H9 (cell line): ENCODE data around the gene ZC3H12D. TPM values are rescaled to one million over a fixed set of nuclear protein-coding genes. Genes with fewer than 3 reads are reported as not detected.
A peak's percentile ranks its signal among the peaks of the same experiment; 100 is the strongest.

ENCODE experiments used
- DNase-seq: peaks from one replicate; pipeline ENCODE4 v3.0.0-alpha.2; 2017
- H2AFZ ChIP-seq: one replicate; pipeline ENCODE4 v1.6.1; 2013; ENCODE audit warnings: mild to moderate bottlenecking, low read length, control low read depth, moderate library complexity
- H2AK5ac ChIP-seq: 2 replicates; pipeline ENCODE4 v1.6.1; 2013; ENCODE audit warnings: low read length, control low read depth, mixed read lengths; ENCODE audit not compliant: insufficient read length
- H2BK120ac ChIP-seq: one replicate; pipeline ENCODE4 v1.6.1; 2013; ENCODE audit warnings: low read depth, mild to moderate bottlenecking, low read length, control low read depth, inconsistent platforms; ENCODE audit not compliant: poor library complexity, severe bottlenecking
- H2BK12ac ChIP-seq: 2 replicates; pipeline ENCODE4 v1.6.1; 2013; ENCODE audit warnings: low read length, control low read depth, mixed read lengths, low read depth; ENCODE audit not compliant: insufficient read length
- H2BK15ac ChIP-seq: 2 replicates; pipeline ENCODE4 v1.6.1; 2013; ENCODE audit warnings: low read depth, low read length, control low read depth
- H2BK20ac ChIP-seq: one replicate; pipeline ENCODE4 v1.6.1; 2013; ENCODE audit warnings: low read depth, mild to moderate bottlenecking, low read length, control low read depth, inconsistent platforms; ENCODE audit not compliant: poor library complexity, severe bottlenecking
- H2BK5ac ChIP-seq: 2 replicates; pipeline ENCODE4 v1.6.1; 2013; ENCODE audit warnings: low read length, control low read depth, mixed read lengths; ENCODE audit not compliant: insufficient read length
- H3K14ac ChIP-seq: 2 replicates; pipeline ENCODE4 v1.6.1; 2013; ENCODE audit warnings: low read length, control low read depth; ENCODE audit not compliant: insufficient read depth
- H3K18ac ChIP-seq: 2 replicates; pipeline ENCODE4 v1.6.1; 2013; ENCODE audit warnings: low read depth, mild to moderate bottlenecking, mixed read lengths, low read length, control low read depth; ENCODE audit not compliant: insufficient read length
- H3K23ac ChIP-seq: 2 replicates; pipeline ENCODE4 v1.6.1; 2013; ENCODE audit warnings: low read length, control low read depth, mixed read lengths, low read depth; ENCODE audit not compliant: insufficient read length
- H3K23me2 ChIP-seq: 2 replicates; pipeline ENCODE4 v1.6.1; 2013; ENCODE audit warnings: low read depth, mild to moderate bottlenecking, mixed read lengths, low read length, control low read depth; ENCODE audit not compliant: insufficient read length, poor library complexity, severe bottlenecking
- H3K27ac ChIP-seq: 2 replicates; pipeline ENCODE4 v1.5.1; 2013; ENCODE audit warnings: low read length, control low read depth, mixed read lengths, low read depth; ENCODE audit not compliant: insufficient read length
- H3K27me3 ChIP-seq: 2 replicates; pipeline ENCODE4 v1.6.1; 2013; ENCODE audit warnings: low read length, control low read depth, inconsistent platforms; ENCODE audit not compliant: insufficient read depth
- H3K4ac ChIP-seq: 2 replicates; pipeline ENCODE4 v1.6.1; 2013; ENCODE audit warnings: low read depth, mild to moderate bottlenecking, control low read depth, inconsistent platforms, low read length, moderate library complexity
- H3K4me1 ChIP-seq: 2 replicates; pipeline ENCODE4 v1.6.1; 2013; ENCODE audit warnings: low read length, control low read depth, inconsistent platforms; ENCODE audit not compliant: insufficient read depth
- H3K4me2 ChIP-seq: 2 replicates; pipeline ENCODE4 v1.6.1; 2013; ENCODE audit warnings: low read length, control low read depth, mixed read lengths; ENCODE audit not compliant: insufficient read length, insufficient read depth
- H3K56ac ChIP-seq: 2 replicates; pipeline ENCODE4 v1.6.1; 2013; ENCODE audit warnings: low read depth, mild to moderate bottlenecking, mixed read lengths, low read length, control low read depth; ENCODE audit not compliant: insufficient read length
- H3K79me1 ChIP-seq: 2 replicates; pipeline ENCODE4 v1.6.1; 2013; ENCODE audit warnings: low read depth, mild to moderate bottlenecking, moderate library complexity, low read length, control low read depth, inconsistent platforms; ENCODE audit not compliant: insufficient read depth, poor library complexity, severe bottlenecking
- H3K79me2 ChIP-seq: 2 replicates; pipeline ENCODE4 v1.6.1; 2013; ENCODE audit warnings: low read length, control low read depth, inconsistent platforms; ENCODE audit not compliant: insufficient read depth
- H3K9ac ChIP-seq: 2 replicates; pipeline ENCODE4 v1.6.1; 2013; ENCODE audit warnings: low read length, control low read depth, mixed read lengths; ENCODE audit not compliant: insufficient read length; ENCODE audit errors: extremely low read depth
- H3K9me3 ChIP-seq: one replicate; pipeline ENCODE4 v1.6.1; 2013; ENCODE audit warnings: low read depth, low read length, inconsistent platforms; ENCODE audit not compliant: control insufficient read depth
- H3T11ph ChIP-seq: one replicate; pipeline ENCODE4 v1.6.1; 2013; ENCODE audit warnings: mild to moderate bottlenecking, low read length, control low read depth, inconsistent platforms
- H4K20me1 ChIP-seq: one replicate; pipeline ENCODE4 v1.6.1; 2013; ENCODE audit not compliant: control insufficient read depth, insufficient read length, insufficient read depth
- H4K5ac ChIP-seq: 2 replicates; pipeline ENCODE4 v1.6.1; 2013; ENCODE audit warnings: low read depth, mild to moderate bottlenecking, mixed read lengths, low read length, control low read depth; ENCODE audit not compliant: insufficient read length
- H4K8ac ChIP-seq: replicated peaks from 2 replicates; pipeline ENCODE4 v1.6.1; 2013; ENCODE audit warnings: low read length, control low read depth, mixed read lengths, low read depth; ENCODE audit not compliant: insufficient read length
- H4K91ac ChIP-seq: 2 replicates; pipeline ENCODE4 v1.6.1; 2013; ENCODE audit warnings: low read depth, mild to moderate bottlenecking, moderate library complexity, mixed read lengths, low read length, control low read depth; ENCODE audit not compliant: insufficient read length
- H3K27ac Mint-ChIP-seq, 3 experiments: 2 replicates in 2 of 3; 3 replicates in 1 of 3; pipeline ENCODE4 v1.8.0; 2020 to 2021; ENCODE audit warnings: mixed read lengths in 3 of 3, mild to moderate bottlenecking in 1 of 3, moderate library complexity in 1 of 3
- H3K27me3 Mint-ChIP-seq: 2 replicates; pipeline ENCODE4 v1.8.0; 2021; ENCODE audit warnings: low read depth, mild to moderate bottlenecking, moderate library complexity, mixed read lengths
- H3K36me3 Mint-ChIP-seq, 3 experiments: 2 replicates in 2 of 3; 3 replicates in 1 of 3; pipeline ENCODE4 v1.8.0; 2020 to 2021; ENCODE audit warnings: low read depth in 3 of 3, mixed read lengths in 3 of 3; ENCODE audit not compliant: insufficient read depth in 1 of 3
- H3K4me1 Mint-ChIP-seq, 2 experiments: 2 replicates each; pipeline ENCODE4 v1.8.0; 2020; ENCODE audit warnings: mixed read lengths in 2 of 2
- H3K4me3 Mint-ChIP-seq, 2 experiments: 2 replicates in 1 of 2; 3 replicates in 1 of 2; pipeline ENCODE4 v1.8.0; 2020 to 2021; ENCODE audit warnings: mild to moderate bottlenecking in 2 of 2, mixed read lengths in 2 of 2, moderate library complexity in 1 of 2
- H3K9me3 Mint-ChIP-seq, 2 experiments: 2 replicates in 1 of 2; 3 replicates in 1 of 2; pipeline ENCODE4 v1.8.0; 2020; ENCODE audit warnings: mild to moderate bottlenecking in 2 of 2, mixed read lengths in 2 of 2, moderate library complexity in 1 of 2
- CTCF ChIP-seq: fragments of 200-600 bp; sonication (generic); conservative IDR thresholded peaks from 3 replicates; pipeline ENCODE4 v1.8.0; 2021; ENCODE audit warnings: antibody characterized with exemption, mild to moderate bottlenecking
- WGBS: extraction: QIAGEN DNeasy Blood & Tissue Kit; methylation state at CpG from one replicate; pipeline ENCODE4 v1.1.7; 2013; ENCODE audit warnings: missing lambda C conversion rate, low lambda C conversion rate, mixed read lengths; ENCODE audit not compliant: insufficient read length; ENCODE audit errors: extremely low coverage; 5-methylcytosine and 5-hydroxymethylcytosine counted together
- total RNA-seq: library from RNA; stranded (reverse); gene quantifications from 2 replicates; pipeline ENCODE4 v1.2.1, GENCODE V29; 2021

ZC3H12D gene
- total RNA-seq, 1 experiment from 2014 or later = 0.07 TPM

GRCh38 chr6:149468179-149468578 lies 16.6 kb downstream of the ZC3H12D start:
- H3K79me2 ChIP-seq = no peaks in the 10 kb centered on the region

More at GRCh38 chr6:149468179-149468578, 16.6 kb downstream of the ZC3H12D start:
- Mint-ChIP-seq H3K27ac (peak overlapping the region in 1 of 3 experiments; percentile 33; a peak in 1 of 7 replicates), H3K4me1 (peaks cover 2 to 3% of the 10 kb centered on the region in 2 experiments), H3K27me3 (peaks cover 14% of the 10 kb centered on the region), H3K4me3 (no peak overlapping the region), H3K36me3 (no peaks in the 10 kb centered on the region), H3K9me3 (no peaks in the 10 kb centered on the region)
- Histone ChIP-seq H2AK5ac (no peak overlapping the region), H3T11ph (no peak overlapping the region), H2AFZ (no peak overlapping the region), H4K5ac (no peak overlapping the region), H2BK120ac (no peak overlapping the region), H3K23ac (no peak overlapping the region), H3K9ac (no peak overlapping the region), H3K9me3 (no peaks in the 10 kb centered on the region), H3K23me2 (no peaks in the 10 kb centered on the region), H3K18ac (no peak overlapping the region), H2BK15ac (no peak overlapping the region), H2BK12ac (no peak overlapping the region), H4K91ac (no peak overlapping the region), H3K27ac (no peak overlapping the region), H2BK5ac (no peak overlapping the region), H2BK20ac (no peak overlapping the region), H3K4me2 (no peak overlapping the region), H4K20me1 (no peaks in the 10 kb centered on the region), H3K27me3 (no peaks in the 10 kb centered on the region; the same call in 1 of the 2 replicates), H3K56ac (no peak overlapping the region), H3K14ac (no peak overlapping the region), H4K8ac (no peak overlapping the region), H3K4me1 (no peaks in the 10 kb centered on the region), H3K4ac (no peak overlapping the region), H3K79me1 (no peaks in the 10 kb centered on the region)
- TF ChIP-seq CTCF = no peak
- no CpG with 5 or more reads among the region's 2 CpGs for WGBS
- DNase-seq = no peak
